ENCODE data around the gene TP63.

The TP63 gene

DNA sequence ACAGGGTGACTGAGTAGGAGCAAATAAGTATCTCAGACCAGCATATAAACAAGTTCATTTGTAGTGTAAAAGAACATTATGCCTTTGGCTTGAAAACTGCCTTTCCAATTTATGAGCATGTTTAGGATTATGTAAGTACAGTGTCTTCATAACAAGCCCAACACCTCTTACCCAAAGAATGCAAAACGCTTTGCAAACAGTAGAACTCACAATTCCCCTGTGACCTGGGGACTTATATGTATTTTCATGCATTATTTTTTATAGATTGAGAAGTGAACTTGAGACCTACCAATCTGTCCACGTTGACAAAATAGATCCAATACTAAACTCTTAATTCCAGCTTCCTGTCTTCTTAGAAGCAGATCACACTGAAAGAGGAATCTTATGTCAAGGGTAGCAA lies 202.1 kb downstream of the TP63 start:
- TF ChIP-seq TEAD4 (IDR thresholded peaks at IDR 0.05): no peak
- TF ChIP-seq, protein P1, sequence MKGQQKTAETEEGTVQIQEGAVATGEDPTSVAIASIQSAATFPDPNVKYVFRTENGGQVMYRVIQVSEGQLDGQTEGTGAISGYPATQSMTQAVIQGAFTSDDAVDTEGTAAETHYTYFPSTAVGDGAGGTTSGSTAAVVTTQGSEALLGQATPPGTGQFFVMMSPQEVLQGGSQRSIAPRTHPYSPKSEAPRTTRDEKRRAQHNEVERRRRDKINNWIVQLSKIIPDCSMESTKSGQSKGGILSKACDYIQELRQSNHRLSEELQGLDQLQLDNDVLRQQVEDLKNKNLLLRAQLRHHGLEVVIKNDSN (IDR thresholded peaks at IDR 0.05): no peak
- no peak for TF ChIP-seq ZBTB7A (IDR thresholded peaks at IDR 0.05; ENCODE audit: low read depth)
- no peak for TF ChIP-seq TAF1 (IDR thresholded peaks at IDR 0.05; ENCODE audit: low read depth)
- TF ChIP-seq RAD21 (IDR thresholded peaks at IDR 0.05; ENCODE audit: low read depth): no peak
- no peak for TF ChIP-seq YY1 (IDR thresholded peaks at IDR 0.05; ENCODE audit: low read depth)
- TF ChIP-seq CREB1 (IDR thresholded peaks at IDR 0.05; ENCODE audit: low read depth): no peak
- no peak for TF ChIP-seq EP300 (IDR thresholded peaks at IDR 0.05; ENCODE audit: borderline replicate concordance)
- TF ChIP-seq, protein P2, sequence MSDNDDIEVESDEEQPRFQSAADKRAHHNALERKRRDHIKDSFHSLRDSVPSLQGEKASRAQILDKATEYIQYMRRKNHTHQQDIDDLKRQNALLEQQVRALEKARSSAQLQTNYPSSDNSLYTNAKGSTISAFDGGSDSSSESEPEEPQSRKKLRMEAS (IDR thresholded peaks at IDR 0.05): no peak
- TF ChIP-seq NFIC (IDR thresholded peaks at IDR 0.05): no peak
- TF ChIP-seq, protein P3, sequence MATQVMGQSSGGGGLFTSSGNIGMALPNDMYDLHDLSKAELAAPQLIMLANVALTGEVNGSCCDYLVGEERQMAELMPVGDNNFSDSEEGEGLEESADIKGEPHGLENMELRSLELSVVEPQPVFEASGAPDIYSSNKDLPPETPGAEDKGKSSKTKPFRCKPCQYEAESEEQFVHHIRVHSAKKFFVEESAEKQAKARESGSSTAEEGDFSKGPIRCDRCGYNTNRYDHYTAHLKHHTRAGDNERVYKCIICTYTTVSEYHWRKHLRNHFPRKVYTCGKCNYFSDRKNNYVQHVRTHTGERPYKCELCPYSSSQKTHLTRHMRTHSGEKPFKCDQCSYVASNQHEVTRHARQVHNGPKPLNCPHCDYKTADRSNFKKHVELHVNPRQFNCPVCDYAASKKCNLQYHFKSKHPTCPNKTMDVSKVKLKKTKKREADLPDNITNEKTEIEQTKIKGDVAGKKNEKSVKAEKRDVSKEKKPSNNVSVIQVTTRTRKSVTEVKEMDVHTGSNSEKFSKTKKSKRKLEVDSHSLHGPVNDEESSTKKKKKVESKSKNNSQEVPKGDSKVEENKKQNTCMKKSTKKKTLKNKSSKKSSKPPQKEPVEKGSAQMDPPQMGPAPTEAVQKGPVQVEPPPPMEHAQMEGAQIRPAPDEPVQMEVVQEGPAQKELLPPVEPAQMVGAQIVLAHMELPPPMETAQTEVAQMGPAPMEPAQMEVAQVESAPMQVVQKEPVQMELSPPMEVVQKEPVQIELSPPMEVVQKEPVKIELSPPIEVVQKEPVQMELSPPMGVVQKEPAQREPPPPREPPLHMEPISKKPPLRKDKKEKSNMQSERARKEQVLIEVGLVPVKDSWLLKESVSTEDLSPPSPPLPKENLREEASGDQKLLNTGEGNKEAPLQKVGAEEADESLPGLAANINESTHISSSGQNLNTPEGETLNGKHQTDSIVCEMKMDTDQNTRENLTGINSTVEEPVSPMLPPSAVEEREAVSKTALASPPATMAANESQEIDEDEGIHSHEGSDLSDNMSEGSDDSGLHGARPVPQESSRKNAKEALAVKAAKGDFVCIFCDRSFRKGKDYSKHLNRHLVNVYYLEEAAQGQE (IDR thresholded peaks at IDR 0.05; ENCODE audit: low read depth): no peak
- TF ChIP-seq EGR1 (IDR thresholded peaks at IDR 0.05): no peak
- TF ChIP-seq TCF12 (IDR thresholded peaks at IDR 0.05; ENCODE audit: low read depth): no peak
- TF ChIP-seq FOXM1 (IDR thresholded peaks at IDR 0.05; ENCODE audit: borderline replicate concordance, low read depth): no peak
- no peak for TF ChIP-seq CEBPB (IDR thresholded peaks at IDR 0.05)

DNA sequence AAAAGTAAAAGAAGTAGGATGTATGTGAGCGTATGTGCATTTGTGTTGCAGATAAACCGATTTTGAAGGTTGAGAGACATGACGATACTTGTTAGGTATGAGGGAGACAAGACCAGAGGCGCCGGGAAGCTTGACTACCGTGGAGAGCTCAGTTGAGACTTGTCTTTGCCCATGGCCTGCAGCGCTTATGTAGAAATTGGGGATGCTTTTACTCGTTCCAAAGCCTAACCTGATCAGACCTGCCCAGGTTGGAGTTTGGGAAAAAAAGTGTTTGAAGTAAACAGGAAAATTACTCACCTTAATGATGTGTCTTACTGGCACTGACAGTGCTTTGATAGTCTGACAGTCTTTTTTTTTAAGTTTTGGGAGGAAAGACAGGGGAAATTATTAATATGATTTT lies 202.8 kb downstream of the TP63 start:
- no peak for TF ChIP-seq CREB1 (IDR thresholded peaks at IDR 0.05; ENCODE audit: low read depth)
- no peak for TF ChIP-seq TEAD4 (IDR thresholded peaks at IDR 0.05)
- no peak for TF ChIP-seq FOXM1 (IDR thresholded peaks at IDR 0.05; ENCODE audit: borderline replicate concordance, low read depth)
- no peak for TF ChIP-seq NFIC (IDR thresholded peaks at IDR 0.05)
- TF ChIP-seq TCF12 (IDR thresholded peaks at IDR 0.05; ENCODE audit: low read depth): no peak
- no peak for TF ChIP-seq CEBPB (IDR thresholded peaks at IDR 0.05)
- no peak for TF ChIP-seq RAD21 (IDR thresholded peaks at IDR 0.05; ENCODE audit: low read depth)
- no peak for TF ChIP-seq ZBTB7A (IDR thresholded peaks at IDR 0.05; ENCODE audit: low read depth)
- no peak for TF ChIP-seq YY1 (IDR thresholded peaks at IDR 0.05; ENCODE audit: low read depth)

DNA sequence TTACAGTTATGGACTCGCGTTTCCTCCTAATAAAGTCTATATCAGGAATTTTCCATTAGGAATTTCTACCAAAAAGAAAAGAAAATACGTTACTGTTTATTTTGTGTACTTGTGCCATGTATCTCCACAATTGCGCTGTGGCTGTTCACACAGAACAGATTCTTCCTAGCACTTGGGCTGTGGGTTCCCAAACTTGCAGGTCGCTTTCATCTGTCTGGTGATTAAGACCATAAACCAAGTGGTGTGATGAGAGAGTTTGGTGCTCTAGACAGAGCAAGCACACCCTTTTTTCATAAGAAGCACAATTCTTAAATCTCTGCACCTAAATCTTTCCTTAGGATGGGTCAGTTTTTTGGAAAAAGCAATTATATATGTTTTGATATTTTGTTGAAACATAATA lies 203.3 kb downstream of the TP63 start:
- no peak for TF ChIP-seq CREB1 (IDR thresholded peaks at IDR 0.05; ENCODE audit: low read depth)
- no peak for TF ChIP-seq FOXM1 (IDR thresholded peaks at IDR 0.05; ENCODE audit: borderline replicate concordance, low read depth)
- no peak for TF ChIP-seq RAD21 (IDR thresholded peaks at IDR 0.05; ENCODE audit: low read depth)
- TF ChIP-seq EGR1 (IDR thresholded peaks at IDR 0.05): no peak
- TF ChIP-seq CEBPB (IDR thresholded peaks at IDR 0.05): no peak
- TF ChIP-seq, protein P1 (IDR thresholded peaks at IDR 0.05): no peak
- no peak for TF ChIP-seq TAF1 (IDR thresholded peaks at IDR 0.05; ENCODE audit: low read depth)
- TF ChIP-seq NFIC (IDR thresholded peaks at IDR 0.05): no peak
- TF ChIP-seq EP300 (IDR thresholded peaks at IDR 0.05; ENCODE audit: borderline replicate concordance): no peak
- no peak for TF ChIP-seq ZBTB7A (IDR thresholded peaks at IDR 0.05; ENCODE audit: low read depth)
- no peak for TF ChIP-seq YY1 (IDR thresholded peaks at IDR 0.05; ENCODE audit: low read depth)
- no peak for TF ChIP-seq TCF12 (IDR thresholded peaks at IDR 0.05; ENCODE audit: low read depth)
- no peak for TF ChIP-seq TEAD4 (IDR thresholded peaks at IDR 0.05)
- TF ChIP-seq, protein P3 (IDR thresholded peaks at IDR 0.05; ENCODE audit: low read depth): no peak

DNA sequence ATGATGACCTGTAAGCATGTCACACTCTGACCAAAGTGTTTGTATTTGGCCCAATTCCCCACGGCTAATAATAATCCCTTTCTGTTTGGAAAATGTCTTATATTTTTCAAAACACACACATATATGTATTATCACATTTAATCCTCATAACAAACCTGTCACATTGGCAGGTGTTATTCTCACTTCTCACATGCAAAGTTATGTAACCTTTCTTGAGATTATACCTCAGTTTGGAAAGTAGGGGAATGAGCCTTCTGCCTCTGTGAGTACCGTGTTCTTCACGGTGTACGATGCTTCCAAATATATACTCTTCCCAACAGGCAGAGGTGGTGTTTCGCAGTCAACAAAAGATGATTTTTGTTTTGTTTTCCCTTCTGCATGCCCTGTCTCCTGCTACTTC lies 205.6 kb downstream of the TP63 start:
- TF ChIP-seq TAF1 (IDR thresholded peaks at IDR 0.05; ENCODE audit: low read depth): no peak
- no peak for TF ChIP-seq EP300 (IDR thresholded peaks at IDR 0.05; ENCODE audit: borderline replicate concordance)
- no peak for TF ChIP-seq NFIC (IDR thresholded peaks at IDR 0.05)

DNA sequence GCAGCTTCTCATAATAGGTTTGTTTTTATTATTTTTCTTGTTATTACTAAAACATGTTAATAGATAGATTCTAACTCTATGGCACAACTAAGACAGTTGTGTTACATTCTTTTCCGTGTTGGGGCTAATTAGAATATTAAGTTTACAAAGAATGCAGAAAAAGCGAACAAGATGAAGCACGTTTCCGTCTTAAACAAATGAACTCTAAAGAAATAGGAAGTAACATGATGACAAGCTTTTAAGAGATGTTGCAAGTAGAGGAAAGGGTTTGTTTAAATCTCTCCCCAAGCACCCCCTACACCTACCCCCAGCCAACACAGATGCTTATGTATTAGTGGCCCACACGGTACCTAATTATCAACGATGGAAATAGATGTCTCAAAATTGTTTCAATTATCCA lies 207.1 kb downstream of the TP63 start:
- no peak for TF ChIP-seq YY1 (IDR thresholded peaks at IDR 0.05; ENCODE audit: low read depth)
- no peak for TF ChIP-seq CREB1 (IDR thresholded peaks at IDR 0.05; ENCODE audit: low read depth)
- TF ChIP-seq TEAD4 (IDR thresholded peaks at IDR 0.05): no peak
- TF ChIP-seq FOXM1 (IDR thresholded peaks at IDR 0.05; ENCODE audit: borderline replicate concordance, low read depth): no peak

DNA sequence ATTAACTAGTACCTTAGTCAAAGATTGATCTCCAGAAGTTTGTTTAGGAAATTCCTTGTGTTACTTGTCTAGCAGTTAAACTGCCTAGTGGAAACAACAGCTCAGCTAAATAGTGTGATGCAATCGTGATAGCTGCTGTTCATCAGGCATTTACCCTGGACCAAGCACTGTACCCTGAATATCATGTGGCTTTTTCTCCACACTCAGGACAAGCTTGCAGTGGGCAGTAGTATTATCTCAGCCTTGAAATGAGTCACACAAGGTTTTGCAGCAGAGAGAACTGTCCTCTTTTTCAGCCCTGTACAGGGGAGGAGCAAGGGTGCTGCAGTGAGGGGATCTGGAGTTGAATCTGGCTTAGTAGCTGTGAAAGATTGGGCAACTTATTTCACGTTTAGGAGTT lies 208.4 kb downstream of the TP63 start:
- TF ChIP-seq TEAD4 (IDR thresholded peaks at IDR 0.05): no peak
- TF ChIP-seq CEBPB (IDR thresholded peaks at IDR 0.05): peak; percentile 54
